Esophagus muscularis mucosa (tissue), 4 donors: ENCODE data around the gene MAST4.

ENCODE experiments used
- CTCF ChIP-seq, 3 experiments: fragments of 200-600 bp in 2 of 3; fragments of 450-650 bp in 1 of 3; sonication (generic) in 2 of 3; IDR thresholded peaks; one replicate each; pipeline ENCODE4 v1.5.1; 2017 to 2019; ENCODE audit warnings: antibody characterized with exemption in 3 of 3, mild to moderate bottlenecking in 2 of 3, moderate library complexity in 1 of 3
- EP300 ChIP-seq: sonication (generic); formaldehyde crosslinking; IDR thresholded peaks from one replicate; pipeline ENCODE4 v1.6.1; 2017; ENCODE audit warnings: antibody characterized with exemption
- POLR2A ChIP-seq: fragments of 450-650 bp; IDR thresholded peaks from one replicate; pipeline ENCODE4 v1.6.1; 2017; ENCODE audit warnings: antibody characterized with exemption, moderate library complexity, mild to moderate bottlenecking, low read depth
- POLR2AphosphoS5 ChIP-seq, 2 donors: sonication (generic); formaldehyde crosslinking; IDR thresholded peaks; one replicate each; pipeline ENCODE4 v1.6.1; 2017; ENCODE audit warnings: antibody characterized with exemption in 2 of 2

- TF ChIP-seq POLR2A (no peak), EP300 (no peak), POLR2AphosphoS5 (IDR thresholded peaks at IDR 0.05) (no peak), CTCF (IDR thresholded peaks at IDR 0.05) (no peak)
These were observed 603.7 kb downstream of the MAST4 start for GRCh38 chr5:67199859-67200258.
